Cardiac fibroblast (primary cell): ENCODE results near the gene GARNL3.

Source experiments
- DNase-seq, 2 donors: peaks; one replicate each; pipeline versions ENCODE4 v3.0.0 to v3.0.0-alpha.2; 2010; ENCODE audit warnings: low read depth in 2 of 2
- H3K4me3 ChIP-seq, 2 donors: replicated peaks in 1 of 2; 1 replicate in 1 of 2; 2 replicates in 1 of 2; pipeline ENCODE4 v1.5.1; 2011; ENCODE audit warnings: low read depth in 2 of 2, low read length in 2 of 2, mild to moderate bottlenecking in 2 of 2, moderate library complexity in 1 of 2
- TF ChIP-seq, protein P1 (sequence below): IDR thresholded peaks from one replicate; pipeline ENCODE4 v1.5.1; 2011; ENCODE audit warnings: low read depth, mild to moderate bottlenecking, low read length, inconsistent platforms

Gene GARNL3

DNA sequence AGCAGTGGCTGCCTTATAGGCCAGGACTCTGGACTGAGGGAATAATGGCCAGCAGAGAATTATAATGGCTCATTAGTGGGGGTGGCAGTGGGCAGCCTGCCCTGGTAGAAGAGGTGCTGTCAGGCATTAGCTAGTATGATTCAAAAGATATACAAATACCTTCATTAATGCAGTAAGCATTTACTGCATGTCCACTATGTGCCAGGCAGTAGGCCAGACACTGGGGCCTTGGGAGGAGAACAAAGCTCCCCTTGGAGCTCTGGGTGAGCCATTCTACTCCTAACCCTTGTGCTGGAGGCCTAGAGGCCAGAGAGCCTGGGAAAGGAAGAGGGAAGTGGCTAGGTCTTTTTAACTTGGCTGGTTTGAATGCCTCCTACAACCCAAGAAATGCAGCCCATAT is 2.0 kb upstream of the GARNL3 start:
- no peak for DNase-seq
- TF ChIP-seq, protein P1, sequence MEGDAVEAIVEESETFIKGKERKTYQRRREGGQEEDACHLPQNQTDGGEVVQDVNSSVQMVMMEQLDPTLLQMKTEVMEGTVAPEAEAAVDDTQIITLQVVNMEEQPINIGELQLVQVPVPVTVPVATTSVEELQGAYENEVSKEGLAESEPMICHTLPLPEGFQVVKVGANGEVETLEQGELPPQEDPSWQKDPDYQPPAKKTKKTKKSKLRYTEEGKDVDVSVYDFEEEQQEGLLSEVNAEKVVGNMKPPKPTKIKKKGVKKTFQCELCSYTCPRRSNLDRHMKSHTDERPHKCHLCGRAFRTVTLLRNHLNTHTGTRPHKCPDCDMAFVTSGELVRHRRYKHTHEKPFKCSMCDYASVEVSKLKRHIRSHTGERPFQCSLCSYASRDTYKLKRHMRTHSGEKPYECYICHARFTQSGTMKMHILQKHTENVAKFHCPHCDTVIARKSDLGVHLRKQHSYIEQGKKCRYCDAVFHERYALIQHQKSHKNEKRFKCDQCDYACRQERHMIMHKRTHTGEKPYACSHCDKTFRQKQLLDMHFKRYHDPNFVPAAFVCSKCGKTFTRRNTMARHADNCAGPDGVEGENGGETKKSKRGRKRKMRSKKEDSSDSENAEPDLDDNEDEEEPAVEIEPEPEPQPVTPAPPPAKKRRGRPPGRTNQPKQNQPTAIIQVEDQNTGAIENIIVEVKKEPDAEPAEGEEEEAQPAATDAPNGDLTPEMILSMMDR, result no peak
- no peak overlapping the region for H3K4me3 ChIP-seq

DNA sequence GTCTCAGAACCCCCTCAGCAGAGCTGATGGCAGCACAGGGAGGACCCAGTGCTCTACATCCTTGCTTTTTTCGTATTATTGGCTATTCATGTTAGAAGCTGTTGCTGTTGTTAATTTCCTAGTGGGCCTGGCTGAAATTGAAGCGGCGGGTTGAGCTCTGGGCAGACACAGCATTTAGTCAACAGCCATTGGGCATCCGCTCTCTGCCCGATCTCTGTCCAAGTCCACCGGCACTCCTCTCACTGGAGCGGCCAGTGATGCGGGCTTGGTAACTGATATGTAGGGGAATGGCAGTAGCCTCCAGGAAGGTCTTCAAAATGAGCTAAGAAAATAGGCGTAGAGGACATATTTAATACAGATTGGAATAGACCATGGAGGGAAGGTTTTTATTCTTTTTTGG is 1.3 kb upstream of the GARNL3 start:
- TF ChIP-seq, protein P1, result no peak
- no peak overlapping the region for H3K4me3 ChIP-seq
- no peak for DNase-seq

DNA sequence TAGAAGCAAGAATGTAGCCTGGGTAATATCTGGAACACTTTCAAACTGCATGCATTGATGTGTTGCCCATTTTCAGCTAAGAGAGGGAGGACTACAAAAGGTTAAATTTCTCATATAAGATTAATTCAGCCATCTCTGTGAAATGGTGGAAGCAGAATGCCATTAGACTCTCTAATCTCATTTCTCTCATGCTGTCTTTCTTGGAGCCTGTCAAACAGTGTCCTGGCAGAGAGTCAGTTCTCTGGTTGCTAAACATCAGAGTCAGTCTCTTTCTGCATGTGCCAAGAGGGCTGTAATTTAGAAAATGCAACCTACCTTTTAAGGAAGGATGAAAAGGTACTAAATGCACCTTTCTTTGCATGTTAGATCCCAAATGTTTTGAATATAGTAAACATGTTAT is 910 bp upstream of the GARNL3 start:
- TF ChIP-seq, protein P1, result no peak
- no peak overlapping the region for H3K4me3 ChIP-seq
- peak in 1 of 2 donors; percentile 21 for DNase-seq

DNA sequence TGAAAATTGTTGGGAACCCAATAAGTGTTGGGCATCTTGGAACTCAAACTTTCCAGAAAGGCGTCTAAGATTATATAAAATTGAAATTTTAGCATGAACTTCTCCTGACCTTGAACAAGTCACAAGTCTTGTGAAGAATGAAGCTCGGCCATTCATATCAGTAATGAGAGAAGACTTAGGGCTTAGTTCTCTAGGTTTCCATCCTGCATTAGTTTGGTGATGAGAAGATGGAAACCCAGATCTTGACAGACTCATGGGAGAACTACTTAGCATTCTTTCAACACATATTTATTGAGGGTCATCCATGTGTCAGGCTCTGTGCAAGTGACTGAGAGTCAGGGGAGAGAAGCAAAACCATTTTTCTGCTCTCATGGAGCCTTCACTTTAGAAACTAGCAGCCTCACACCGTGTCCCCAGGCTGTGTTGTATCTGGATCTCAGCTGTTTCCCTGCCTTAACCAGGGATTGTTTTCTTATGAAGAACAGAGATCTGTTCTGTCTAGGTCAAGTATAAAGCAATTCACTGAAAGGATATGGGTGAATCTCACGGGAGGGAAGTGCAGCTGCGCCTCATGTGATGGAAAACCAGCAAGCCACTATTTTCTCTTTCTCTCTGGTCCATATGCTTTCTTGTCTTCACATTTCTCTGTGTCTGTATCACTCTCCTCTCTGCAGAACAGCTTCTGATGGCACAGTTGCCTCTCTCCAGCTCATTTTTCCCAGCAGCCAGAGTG is 3.4 kb downstream of the GARNL3 start:
- H3K4me3 ChIP-seq, result no peak overlapping the region
- no peak for DNase-seq
- TF ChIP-seq, protein P1, result no peak

DNA sequence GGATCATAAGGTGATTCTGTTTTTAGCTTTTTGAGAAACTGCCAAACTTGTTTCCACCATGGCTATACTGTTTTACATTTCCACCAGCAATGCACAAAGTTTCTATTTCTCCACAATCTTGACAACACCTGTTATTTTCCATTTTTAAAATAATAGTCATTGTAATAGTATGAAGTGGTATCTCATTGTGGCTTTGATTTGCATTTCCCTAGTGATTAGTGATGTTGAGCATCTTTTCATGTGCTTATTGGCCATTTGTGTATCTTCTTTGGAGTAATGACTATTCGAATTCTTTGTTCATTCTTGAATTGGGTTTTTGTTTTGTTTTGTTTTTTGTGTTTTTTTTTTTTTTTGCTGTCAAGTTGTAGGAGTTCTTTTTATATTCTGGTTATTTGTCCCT is 4.9 kb downstream of the GARNL3 start:
- TF ChIP-seq, protein P1, result no peak
- no peak overlapping the region for H3K4me3 ChIP-seq
- DNase-seq, result no peak

DNA sequence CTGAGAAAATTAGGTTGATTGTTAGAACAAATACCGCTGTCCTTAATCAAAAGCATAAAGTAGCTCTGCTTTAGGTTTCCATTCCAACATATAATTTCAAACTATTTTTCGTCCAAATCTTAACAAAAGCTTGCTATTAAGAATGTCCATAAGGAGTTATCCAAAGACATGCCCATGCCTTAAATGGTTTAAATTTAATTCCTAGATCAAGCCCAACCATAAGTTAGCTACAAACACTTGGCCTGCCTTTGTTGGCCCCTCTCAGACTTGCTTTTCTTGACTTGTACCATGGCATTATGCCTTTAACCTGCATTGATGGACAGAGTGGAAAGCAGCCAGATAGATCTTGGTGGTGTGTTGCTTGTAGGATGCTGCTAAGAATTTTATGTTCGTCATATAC is 8.8 kb downstream of the GARNL3 start:
- TF ChIP-seq, protein P1, result no peak
- no peak overlapping the region for H3K4me3 ChIP-seq
- no peak for DNase-seq

DNA sequence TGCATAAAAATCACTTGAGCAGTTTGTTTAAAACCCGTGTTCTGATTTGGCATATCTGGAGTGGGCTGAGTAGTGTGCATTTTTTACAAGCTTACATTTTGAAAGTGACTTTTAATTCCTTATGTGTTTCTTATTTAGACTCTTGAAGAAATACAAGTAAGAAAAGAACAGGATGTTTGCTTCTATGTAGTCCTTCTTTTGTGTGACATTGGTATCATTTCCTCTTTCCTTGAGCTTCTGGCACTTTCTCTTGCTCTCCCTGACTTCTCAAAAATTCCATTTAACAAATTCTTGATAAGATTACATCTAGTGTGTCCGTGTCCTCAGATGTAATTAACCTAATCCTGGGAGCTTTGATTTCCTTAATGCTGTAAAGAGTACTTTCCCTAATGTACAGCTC is 12.5 kb downstream of the GARNL3 start:
- TF ChIP-seq, protein P1, result no peak
- DNase-seq, result no peak
- no peak overlapping the region for H3K4me3 ChIP-seq
